SK-N-SH treated with all-trans-retinoic acid at 6 μM for 48 hours (cell line): ENCODE results near the gene MRPL36.

Source experiments
- ARNTL ChIP-seq: fragments of 450-650 bp; formaldehyde crosslinking; IDR thresholded peaks from 2 replicates; pipeline ENCODE4 v1.5.0; 2020; ENCODE audit warnings: low read depth, mild to moderate bottlenecking, moderate library complexity, borderline replicate concordance
- BACH2 ChIP-seq: fragments of 250-450 bp; sonication (Bioruptor Pico); IDR thresholded peaks from 2 replicates; pipeline ENCODE4 v1.9.0; 2021; ENCODE audit warnings: mild to moderate bottlenecking, borderline replicate concordance
- ISL1 ChIP-seq: fragments of 250-450 bp; sonication (Bioruptor Pico); IDR thresholded peaks from 2 replicates; pipeline ENCODE4 v2.1.2; 2022; ENCODE audit warnings: mild to moderate bottlenecking, moderate library complexity
- ZC3H10 ChIP-seq: fragments of 250-450 bp; sonication (Bioruptor Pico); IDR thresholded peaks from 2 replicates; pipeline ENCODE4 v1.5.1; 2021; ENCODE audit warnings: mild to moderate bottlenecking, moderate library complexity
- ZFP30 ChIP-seq: fragments of 450-650 bp; formaldehyde crosslinking; IDR thresholded peaks from 2 replicates; pipeline ENCODE4 v1.5.0; 2022; ENCODE audit warnings: mild to moderate bottlenecking, moderate library complexity
- ZNF565 ChIP-seq: fragments of 450-650 bp; formaldehyde crosslinking; conservative IDR thresholded peaks from 2 replicates; pipeline ENCODE4 v1.5.0; 2020; ENCODE audit warnings: low read depth, mild to moderate bottlenecking, moderate library complexity
- TF ChIP-seq, protein P1 (sequence below): fragments of 250-450 bp; sonication (Bioruptor Pico); IDR thresholded peaks from 2 replicates; pipeline ENCODE4 v1.8.0; 2020; ENCODE audit warnings: mild to moderate bottlenecking, moderate library complexity, borderline replicate concordance
- TF ChIP-seq, protein P2 (sequence below): fragments of 250-450 bp; sonication (Bioruptor Pico); IDR thresholded peaks from 2 replicates; pipeline ENCODE4 v1.5.1; 2020; ENCODE audit warnings: low read depth, mild to moderate bottlenecking, moderate library complexity

- TF ChIP-seq, protein P1, sequence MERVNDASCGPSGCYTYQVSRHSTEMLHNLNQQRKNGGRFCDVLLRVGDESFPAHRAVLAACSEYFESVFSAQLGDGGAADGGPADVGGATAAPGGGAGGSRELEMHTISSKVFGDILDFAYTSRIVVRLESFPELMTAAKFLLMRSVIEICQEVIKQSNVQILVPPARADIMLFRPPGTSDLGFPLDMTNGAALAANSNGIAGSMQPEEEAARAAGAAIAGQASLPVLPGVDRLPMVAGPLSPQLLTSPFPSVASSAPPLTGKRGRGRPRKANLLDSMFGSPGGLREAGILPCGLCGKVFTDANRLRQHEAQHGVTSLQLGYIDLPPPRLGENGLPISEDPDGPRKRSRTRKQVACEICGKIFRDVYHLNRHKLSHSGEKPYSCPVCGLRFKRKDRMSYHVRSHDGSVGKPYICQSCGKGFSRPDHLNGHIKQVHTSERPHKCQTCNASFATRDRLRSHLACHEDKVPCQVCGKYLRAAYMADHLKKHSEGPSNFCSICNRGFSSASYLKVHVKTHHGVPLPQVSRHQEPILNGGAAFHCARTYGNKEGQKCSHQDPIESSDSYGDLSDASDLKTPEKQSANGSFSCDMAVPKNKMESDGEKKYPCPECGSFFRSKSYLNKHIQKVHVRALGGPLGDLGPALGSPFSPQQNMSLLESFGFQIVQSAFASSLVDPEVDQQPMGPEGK, result no peak
- TF ChIP-seq ZC3H10 (CRISPR knock-in tag) (no peak), ISL1 (CRISPR knock-in tag) (no peak), ZNF565 (no peak), ZFP30 (CRISPR knock-in tag) (no peak), BACH2 (CRISPR knock-in tag) (no peak), ARNTL (CRISPR knock-in tag) (no peak)
- TF ChIP-seq, protein P2, sequence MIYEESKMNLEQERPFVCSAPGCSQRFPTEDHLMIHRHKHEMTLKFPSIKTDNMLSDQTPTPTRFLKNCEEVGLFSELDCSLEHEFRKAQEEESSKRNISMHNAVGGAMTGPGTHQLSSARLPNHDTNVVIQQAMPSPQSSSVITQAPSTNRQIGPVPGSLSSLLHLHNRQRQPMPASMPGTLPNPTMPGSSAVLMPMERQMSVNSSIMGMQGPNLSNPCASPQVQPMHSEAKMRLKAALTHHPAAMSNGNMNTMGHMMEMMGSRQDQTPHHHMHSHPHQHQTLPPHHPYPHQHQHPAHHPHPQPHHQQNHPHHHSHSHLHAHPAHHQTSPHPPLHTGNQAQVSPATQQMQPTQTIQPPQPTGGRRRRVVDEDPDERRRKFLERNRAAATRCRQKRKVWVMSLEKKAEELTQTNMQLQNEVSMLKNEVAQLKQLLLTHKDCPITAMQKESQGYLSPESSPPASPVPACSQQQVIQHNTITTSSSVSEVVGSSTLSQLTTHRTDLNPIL (CRISPR knock-in tag), result no peak
Observed at GRCh38 chr5:1751864-1752822, 47.5 kb downstream of the MRPL36 start.
